GM12878 (cell line): Measurements from ENCODE around the gene CYB5A.

Source experiments
- MAX ChIP-seq: IDR thresholded peaks from 2 replicates; pipeline ENCODE4 v1.6.1; 2012; ENCODE audit warnings: low read depth, low read length, improper control_type of control experiment
- NFYA ChIP-seq: IDR thresholded peaks from 2 replicates; pipeline ENCODE4 v1.6.1; 2011; ENCODE audit warnings: low read depth, mild to moderate bottlenecking, low read length, improper control_type of control experiment, borderline replicate concordance
- RFX5 ChIP-seq: IDR thresholded peaks from 2 replicates; pipeline ENCODE4 v1.6.1; 2011; ENCODE audit warnings: low read depth, low read length, improper control_type of control experiment
- TAF1 ChIP-seq: IDR thresholded peaks from 2 replicates; pipeline ENCODE4 v1.6.1; 2011; ENCODE audit warnings: mild to moderate bottlenecking, low read depth, low read length, borderline replicate concordance
- ZSCAN29 ChIP-seq: fragments of 450-650 bp; IDR thresholded peaks from 2 replicates; pipeline ENCODE4 v1.6.1; 2017; ENCODE audit warnings: mild to moderate bottlenecking, moderate library complexity
- TF ChIP-seq, protein P1 (sequence below), 3 experiments: IDR thresholded peaks in 2 of 3; conservative IDR thresholded peaks in 1 of 3; 2 replicates each; pipeline ENCODE4 v1.5.1; 2011; ENCODE audit warnings: low read depth in 3 of 3, low read length in 3 of 3, mild to moderate bottlenecking in 3 of 3, control low read depth in 2 of 3, moderate library complexity in 2 of 3, inconsistent platforms in 1 of 3, mixed read lengths in 1 of 3; ENCODE audit not compliant: control insufficient read depth in 2 of 3, insufficient read depth in 1 of 3; ENCODE audit errors: extremely low read depth in 1 of 3

- no peak for TF ChIP-seq TAF1
- no peak for TF ChIP-seq RFX5
- TF ChIP-seq, protein P1, sequence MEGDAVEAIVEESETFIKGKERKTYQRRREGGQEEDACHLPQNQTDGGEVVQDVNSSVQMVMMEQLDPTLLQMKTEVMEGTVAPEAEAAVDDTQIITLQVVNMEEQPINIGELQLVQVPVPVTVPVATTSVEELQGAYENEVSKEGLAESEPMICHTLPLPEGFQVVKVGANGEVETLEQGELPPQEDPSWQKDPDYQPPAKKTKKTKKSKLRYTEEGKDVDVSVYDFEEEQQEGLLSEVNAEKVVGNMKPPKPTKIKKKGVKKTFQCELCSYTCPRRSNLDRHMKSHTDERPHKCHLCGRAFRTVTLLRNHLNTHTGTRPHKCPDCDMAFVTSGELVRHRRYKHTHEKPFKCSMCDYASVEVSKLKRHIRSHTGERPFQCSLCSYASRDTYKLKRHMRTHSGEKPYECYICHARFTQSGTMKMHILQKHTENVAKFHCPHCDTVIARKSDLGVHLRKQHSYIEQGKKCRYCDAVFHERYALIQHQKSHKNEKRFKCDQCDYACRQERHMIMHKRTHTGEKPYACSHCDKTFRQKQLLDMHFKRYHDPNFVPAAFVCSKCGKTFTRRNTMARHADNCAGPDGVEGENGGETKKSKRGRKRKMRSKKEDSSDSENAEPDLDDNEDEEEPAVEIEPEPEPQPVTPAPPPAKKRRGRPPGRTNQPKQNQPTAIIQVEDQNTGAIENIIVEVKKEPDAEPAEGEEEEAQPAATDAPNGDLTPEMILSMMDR (IDR thresholded peaks at IDR 0.05 in 2 of 3, conservative IDR thresholded peaks at IDR 0.05 in 1 of 3; ENCODE audit: control insufficient read depth in 2 of 3, extremely low read depth in 1 of 3, insufficient read depth in 1 of 3, low read depth in 3 of 3, low read length in 3 of 3): no peak
- TF ChIP-seq MAX: no peak
- TF ChIP-seq ZSCAN29: no peak
- no peak for TF ChIP-seq NFYA
Measured at GRCh38 chr18:74252039-74252395, 39.7 kb downstream of the CYB5A start.
